Astrocyte (in vitro differentiated cells and primary cell): ENCODE data around the gene B4GALNT3. TPM values are rescaled to one million over a fixed set of nuclear protein-coding genes. Genes with fewer than 3 reads are reported as not detected.

Source experiments
- DNase-seq: peaks from one replicate; pipeline ENCODE4 v3.0.0-alpha.2; 2010; ENCODE audit warnings: low read depth
- FAIRE-seq: peaks from 2 replicates; lab custom pipeline; 2011; peaks lifted over from hg19 to GRCh38; lab: Jason Lieb, UNC
- H2AFZ ChIP-seq: 2 replicates; pipeline ENCODE4 v1.6.0; 2012; ENCODE audit warnings: low read depth, low read length, inconsistent platforms
- H3K27ac ChIP-seq: 2 replicates; pipeline ENCODE4 v1.5.1; 2011; ENCODE audit warnings: low read depth, low read length, inconsistent platforms
- H3K27me3 ChIP-seq: 2 replicates; pipeline ENCODE4 v1.6.0; 2011; ENCODE audit warnings: low read length, inconsistent platforms; ENCODE audit not compliant: insufficient read depth
- H3K36me3 ChIP-seq: 2 replicates; pipeline ENCODE4 v1.5.1; 2011; ENCODE audit warnings: low read length, inconsistent platforms; ENCODE audit not compliant: insufficient read depth
- H3K4me1 ChIP-seq: 2 replicates; pipeline ENCODE4 v1.5.1; 2011; ENCODE audit warnings: low read length, inconsistent platforms; ENCODE audit not compliant: insufficient read depth
- H3K4me2 ChIP-seq: 2 replicates; pipeline ENCODE4 v1.6.0; 2012; ENCODE audit warnings: low read length, inconsistent platforms
- H3K4me3 ChIP-seq: 2 replicates; pipeline ENCODE4 v1.5.1; 2011; ENCODE audit warnings: low read depth, mild to moderate bottlenecking, low read length, inconsistent platforms; ENCODE audit not compliant: insufficient read depth
- H3K79me2 ChIP-seq: 2 replicates; pipeline ENCODE4 v1.6.0; 2012; ENCODE audit warnings: mild to moderate bottlenecking, low read length, inconsistent platforms; ENCODE audit not compliant: insufficient read depth
- H3K9ac ChIP-seq: 2 replicates; pipeline ENCODE4 v1.6.0; 2012; ENCODE audit warnings: mild to moderate bottlenecking, low read length, inconsistent platforms
- H3K9me3 ChIP-seq: 2 replicates; pipeline ENCODE4 v1.5.1; 2012; ENCODE audit warnings: low read depth, mild to moderate bottlenecking, low read length, inconsistent platforms; ENCODE audit not compliant: insufficient read depth
- H4K20me1 ChIP-seq: 2 replicates; pipeline ENCODE4 v1.6.0; 2012; ENCODE audit warnings: low read length, inconsistent platforms; ENCODE audit not compliant: insufficient read depth
- H3K27ac Mint-ChIP-seq: one replicate; pipeline ENCODE4 v1.8.0; 2021; ENCODE audit warnings: mild to moderate bottlenecking, mixed read lengths; ENCODE audit not compliant: unreplicated experiment
- H3K27me3 Mint-ChIP-seq: one replicate; pipeline ENCODE4 v1.8.0; 2021; ENCODE audit warnings: low read depth, mixed read lengths; ENCODE audit not compliant: unreplicated experiment
- H3K36me3 Mint-ChIP-seq: one replicate; pipeline ENCODE4 v1.8.0; 2021; ENCODE audit warnings: low read depth, mixed read lengths; ENCODE audit not compliant: unreplicated experiment
- H3K4me1 Mint-ChIP-seq: one replicate; pipeline ENCODE4 v1.8.0; 2021; ENCODE audit warnings: low read depth, mixed read lengths; ENCODE audit not compliant: unreplicated experiment
- H3K4me3 Mint-ChIP-seq: one replicate; pipeline ENCODE4 v1.8.0; 2021; ENCODE audit warnings: mild to moderate bottlenecking, moderate library complexity, mixed read lengths; ENCODE audit not compliant: unreplicated experiment
- H3K9me3 Mint-ChIP-seq: one replicate; pipeline ENCODE4 v1.8.0; 2021; ENCODE audit warnings: mild to moderate bottlenecking, mixed read lengths; ENCODE audit not compliant: unreplicated experiment
- CTCF ChIP-seq: IDR thresholded peaks from 2 replicates; pipeline ENCODE4 v1.5.1; 2011; ENCODE audit warnings: low read depth, mild to moderate bottlenecking, inconsistent platforms, low read length, moderate library complexity; ENCODE audit not compliant: insufficient read depth
- EZH2 ChIP-seq: IDR thresholded peaks from 2 replicates; pipeline ENCODE4 v1.6.1; 2012; ENCODE audit warnings: mild to moderate bottlenecking, low read length, inconsistent platforms; ENCODE audit not compliant: insufficient read depth
- total RNA-seq: library from RNA; stranded (reverse); gene quantifications from 2 replicates; pipeline ENCODE4 v1.2.1, GENCODE V29; 2021

The B4GALNT3 gene
- total RNA-seq, 1 donor from 2014 or later: 3.6 TPM

DNA sequence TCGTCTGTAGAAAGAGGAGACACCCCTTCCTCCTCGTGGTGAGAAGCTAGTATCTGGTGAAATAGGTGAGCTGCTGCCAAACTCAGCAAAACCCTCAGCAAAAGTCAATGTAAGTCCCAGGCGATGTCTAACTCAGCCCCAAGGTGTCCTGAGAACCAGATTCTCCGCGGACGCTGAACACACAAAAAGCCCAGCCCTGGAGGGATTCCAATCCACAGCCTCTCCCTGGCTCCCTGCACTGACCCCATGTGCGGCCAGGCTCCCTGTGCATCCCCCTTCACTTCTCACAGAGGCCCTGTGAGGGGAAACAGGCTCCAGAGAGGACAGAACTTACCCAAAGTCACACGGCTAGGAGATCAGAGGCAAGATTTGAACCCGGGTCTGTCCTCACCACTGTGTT, 122.0 kb downstream of the B4GALNT3 start:
- Mint-ChIP-seq H3K27me3 (peaks cover 21% of the 10 kb centered on the region), H3K27ac (no peak overlapping the region), H3K4me3 (no peak overlapping the region), H3K9me3 (no peaks in the 10 kb centered on the region), H3K4me1 (peaks cover 2% of the 10 kb centered on the region), H3K36me3 (no peaks in the 10 kb centered on the region)
- H3K27ac ChIP-seq: no peak overlapping the region
- H3K4me1 ChIP-seq: no peaks in the 10 kb centered on the region
- TF ChIP-seq CTCF (no peak), EZH2 (no peak)
- no peak for FAIRE-seq
- H3K4me3 ChIP-seq: no peak overlapping the region
- H3K9ac ChIP-seq: no peak overlapping the region
- H3K36me3 ChIP-seq: no peaks in the 10 kb centered on the region
- no peak for DNase-seq
- H3K79me2 ChIP-seq: no peaks in the 10 kb centered on the region
- H3K27me3 ChIP-seq: no peaks in the 10 kb centered on the region
- H2AFZ ChIP-seq: no peak overlapping the region
- H4K20me1 ChIP-seq: no peaks in the 10 kb centered on the region
- no peak overlapping the region for H3K4me2 ChIP-seq
- no peaks in the 10 kb centered on the region for H3K9me3 ChIP-seq

- H3K4me3 ChIP-seq: no peak overlapping the region
- Mint-ChIP-seq H3K27ac (no peak overlapping the region), H3K36me3 (no peaks in the 10 kb centered on the region), H3K4me1 (peaks cover 2% of the 10 kb centered on the region), H3K9me3 (peaks cover 5% of the 10 kb centered on the region), H3K4me3 (no peak overlapping the region), H3K27me3 (peaks cover 21% of the 10 kb centered on the region)
- no peak overlapping the region for H2AFZ ChIP-seq
- TF ChIP-seq CTCF: no peak
- TF ChIP-seq EZH2: no peak
- no peak overlapping the region for H3K4me2 ChIP-seq
- no peaks in the 10 kb centered on the region for H3K79me2 ChIP-seq
- no peak overlapping the region for H3K27ac ChIP-seq
- FAIRE-seq: no peak
- H3K36me3 ChIP-seq: no peaks in the 10 kb centered on the region
- no peaks in the 10 kb centered on the region for H4K20me1 ChIP-seq
- no peaks in the 10 kb centered on the region for H3K9me3 ChIP-seq
- no peak for DNase-seq
- no peaks in the 10 kb centered on the region for H3K4me1 ChIP-seq
- no peaks in the 10 kb centered on the region for H3K27me3 ChIP-seq
- no peak overlapping the region for H3K9ac ChIP-seq
These were observed 123.6 kb downstream of the B4GALNT3 start for GRCh38 chr12:583251-583869.
